Stimulated activated CD4-positive, alpha-beta T cell treated with anti-CD3 and anti-CD28 coated beads, Interleukin-4, amount 100 ng/mL, for 24 hours (primary cell): ENCODE measurements around the gene GBGT1.
A peak's percentile ranks its signal among the peaks of the same experiment; 100 is the strongest.
"Not testable (repeated sequence)": the region's sequence is repeated elsewhere in the genome, so short reads cannot be mapped to it uniquely, and the experiment has no call there.

Experiments used
- DNase-seq: peaks from one replicate; pipeline ENCODE4 v3.0.0-alpha.2; 2020

The GBGT1 gene

GRCh38 chr9:133163504-133164172 is at the start of gene GBGT1:
TSS of gene GBGT1 (minus strand) at chr9:133163914. CDS start at chr9:133162412, 1,502 bp downstream.
- no peak for DNase-seq

GRCh38 chr9:133210609-133211008 is 46.9 kb upstream of the GBGT1 start:
- DNase-seq: no peak

GRCh38 chr9:133210202-133210532 is 46.5 kb upstream of the GBGT1 start:
- DNase-seq: no peak

GRCh38 chr9:133209327-133210201 is 45.9 kb upstream of the GBGT1 start:
- DNase-seq: not testable (repeated sequence)

GRCh38 chr9:133208880-133209300 is 45.2 kb upstream of the GBGT1 start, which contains the start of gene OBP2B:
TSS of gene OBP2B (minus strand) at chr9:133209250. CDS start at chr9:133209199, 51 bp downstream.
- DNase-seq: not testable (repeated sequence)

GRCh38 chr9:133208171-133208879 is 44.6 kb upstream of the GBGT1 start:
- not testable (repeated sequence) for DNase-seq

- no peak for DNase-seq
These were observed 43.9 kb upstream of the GBGT1 start for GRCh38 chr9:133207540-133208170.

- DNase-seq: no peak
These were observed 43.4 kb upstream of the GBGT1 start for GRCh38 chr9:133207021-133207531.

GRCh38 chr9:133205996-133206931 is 42.5 kb upstream of the GBGT1 start:
- no peak for DNase-seq

- DNase-seq: not testable (repeated sequence)
These were observed 41.8 kb upstream of the GBGT1 start for GRCh38 chr9:133205481-133205887.

- no peak for DNase-seq
These were observed 41.3 kb upstream of the GBGT1 start for GRCh38 chr9:133204993-133205336.

GRCh38 chr9:133204335-133204992 is 40.8 kb upstream of the GBGT1 start:
- DNase-seq: no peak

GRCh38 chr9:133203506-133204075 is 39.9 kb upstream of the GBGT1 start:
- no peak for DNase-seq

GRCh38 chr9:133202688-133203453 is 39.2 kb upstream of the GBGT1 start:
- no peak for DNase-seq

- DNase-seq: no peak
These were observed 38.4 kb upstream of the GBGT1 start for GRCh38 chr9:133202145-133202513.

GRCh38 chr9:133201424-133202144 is 37.9 kb upstream of the GBGT1 start:
- no peak for DNase-seq

- no peak for DNase-seq
These were observed 36.9 kb upstream of the GBGT1 start for GRCh38 chr9:133200631-133201030.

- DNase-seq: peak; percentile 11
These were observed 36.1 kb upstream of the GBGT1 start for GRCh38 chr9:133199648-133200321.

- DNase-seq: no peak
These were observed 31.3 kb upstream of the GBGT1 start for GRCh38 chr9:133195029-133195428.
